SU-DHL-6 (cell line): Measurements from ENCODE around the gene ZSWIM7.

Experiments
- H2AFZ ChIP-seq: fragments of 200-600 bp; sonication (generic); 2 replicates; pipeline ENCODE4 v1.6.1; 2014; ENCODE audit warnings: low read depth, mild to moderate bottlenecking, moderate library complexity, mixed read lengths, antibody characterized with exemption, low read length; ENCODE audit not compliant: severe bottlenecking
- H3F3A ChIP-seq: fragments of 200-600 bp; shearing (Covaris generic); 2 replicates; pipeline ENCODE4 v1.6.0; 2016; ENCODE audit warnings: antibody characterized with exemption, mild to moderate bottlenecking; ENCODE audit not compliant: insufficient read depth
- H3K27ac ChIP-seq: fragments of 200-600 bp; sonication (generic); 2 replicates; pipeline ENCODE4 v1.5.1; 2016; ENCODE audit warnings: low read depth, mild to moderate bottlenecking, low read length, moderate library complexity, mixed read lengths
- H3K27me3 ChIP-seq: fragments of 200-600 bp; sonication (generic), shearing (Covaris generic); 2 replicates; pipeline ENCODE4 v1.6.0; 2014; ENCODE audit warnings: mild to moderate bottlenecking, low read length
- H3K36me3 ChIP-seq: fragments of 200-600 bp; sonication (generic); 2 replicates; pipeline ENCODE4 v1.6.1; 2014; ENCODE audit warnings: mild to moderate bottlenecking, low read length, mixed read lengths
- H3K4me2 ChIP-seq: fragments of 300-600, 200-600 bp; shearing (Covaris generic), sonication (generic); 2 replicates; pipeline ENCODE4 v1.6.0; 2014; ENCODE audit warnings: low read length, low read depth, mild to moderate bottlenecking; ENCODE audit not compliant: poor library complexity, severe bottlenecking
- H3K4me3 ChIP-seq: fragments of 200-600 bp; sonication (generic); 2 replicates; pipeline ENCODE4 v1.5.1; 2014; ENCODE audit warnings: antibody characterized with exemption, low read length, mild to moderate bottlenecking, mixed read lengths; ENCODE audit not compliant: insufficient read depth, poor library complexity, severe bottlenecking
- H3K79me2 ChIP-seq: fragments of 200-600 bp; sonication (generic); 2 replicates; pipeline ENCODE4 v1.6.1; 2014; ENCODE audit warnings: mild to moderate bottlenecking, low read length, moderate library complexity; ENCODE audit not compliant: insufficient read depth
- H3K9ac ChIP-seq: fragments of 200-600 bp; sonication (generic); 2 replicates; pipeline ENCODE4 v1.7.0; 2014; ENCODE audit warnings: mild to moderate bottlenecking, low read length
- H3K9me2 ChIP-seq: fragments of 200-600 bp; sonication (generic); replicated peaks from 2 replicates; pipeline ENCODE4 v1.6.1; 2014; ENCODE audit warnings: low read length; ENCODE audit not compliant: insufficient read depth
- H3K9me3 ChIP-seq: fragments of 200-600 bp; sonication (generic); 2 replicates; pipeline ENCODE4 v1.6.1; 2014; ENCODE audit warnings: low read length, mixed read lengths; ENCODE audit not compliant: insufficient read depth
- H4K20me1 ChIP-seq: fragments of 200-600 bp; sonication (generic); 2 replicates; pipeline ENCODE4 v1.6.1; 2014; ENCODE audit warnings: low read depth, mild to moderate bottlenecking, antibody characterized with exemption, low read length, moderate library complexity, mixed read lengths
- CTCF ChIP-seq: fragments of 200-600 bp; sonication (generic); IDR thresholded peaks from one replicate; pipeline ENCODE4 v1.5.1; 2017; ENCODE audit warnings: antibody characterized with exemption, mild to moderate bottlenecking, low read length, moderate library complexity; ENCODE audit not compliant: insufficient read depth, poor library complexity, severe bottlenecking
- EZH2phosphoT487 ChIP-seq: fragments of 200-600 bp; sonication (generic), shearing (Covaris generic); conservative IDR thresholded peaks from 2 replicates; pipeline ENCODE4 v1.6.1; 2018; ENCODE audit warnings: mild to moderate bottlenecking, antibody characterized with exemption, low read length, moderate library complexity, mixed read lengths

The ZSWIM7 gene

GRCh38 chr17:15952916-15953790 lies 46.4 kb downstream of the ZSWIM7 start:
- no peak overlapping the region for H3K4me2 ChIP-seq
- no peaks in the 10 kb centered on the region for H4K20me1 ChIP-seq
- no peak overlapping the region for H3K4me3 ChIP-seq
- no peak overlapping the region for H3K27ac ChIP-seq
- no peaks in the 10 kb centered on the region for H3K27me3 ChIP-seq
- H3K79me2 ChIP-seq = no peaks in the 10 kb centered on the region
- no peaks in the 10 kb centered on the region for H3K9me2 ChIP-seq
- no peaks in the 10 kb centered on the region for H3K36me3 ChIP-seq
- no peaks in the 10 kb centered on the region for H3F3A ChIP-seq
- TF ChIP-seq CTCF (no peak), EZH2phosphoT487 (no peak)
- H3K9ac ChIP-seq = no peak overlapping the region
- no peak overlapping the region for H2AFZ ChIP-seq
- H3K9me3 ChIP-seq = no peaks in the 10 kb centered on the region

GRCh38 chr17:15952048-15952532 lies 47.4 kb downstream of the ZSWIM7 start:
- Histone ChIP-seq H3K4me2 (no peak overlapping the region), H3K27ac (no peak overlapping the region), H3K4me3 (no peak overlapping the region), H3K36me3 (no peaks in the 10 kb centered on the region), H3F3A (no peaks in the 10 kb centered on the region), H4K20me1 (no peaks in the 10 kb centered on the region), H3K9me2 (no peaks in the 10 kb centered on the region), H2AFZ (no peak overlapping the region), H3K79me2 (no peaks in the 10 kb centered on the region), H3K9ac (no peak overlapping the region), H3K9me3 (no peaks in the 10 kb centered on the region), H3K27me3 (no peaks in the 10 kb centered on the region)
- TF ChIP-seq CTCF (no peak), EZH2phosphoT487 (no peak)

- Histone ChIP-seq H4K20me1 (no peaks in the 10 kb centered on the region), H3K27ac (no peak overlapping the region), H3K79me2 (no peaks in the 10 kb centered on the region), H3K9ac (no peak overlapping the region), H3K27me3 (no peaks in the 10 kb centered on the region), H2AFZ (no peak overlapping the region), H3K9me3 (no peaks in the 10 kb centered on the region), H3F3A (no peaks in the 10 kb centered on the region), H3K9me2 (no peaks in the 10 kb centered on the region), H3K4me2 (no peak overlapping the region), H3K36me3 (no peaks in the 10 kb centered on the region), H3K4me3 (no peak overlapping the region)
- no peak for TF ChIP-seq CTCF
- TF ChIP-seq EZH2phosphoT487 = no peak
Observed at GRCh38 chr17:15951368-15952047, 48.0 kb downstream of the ZSWIM7 start.
